ENCODE results near the gene ZNRF2. TPM values are rescaled to one million over a fixed set of nuclear protein-coding genes. Genes with fewer than 3 reads are reported as not detected.

Gene ZNRF2
- total and polyA plus RNA-seq, 2 donors from 2014 or later, result 16.2 to 32.2 TPM

GRCh38 chr7:30247541-30248401, 36.6 kb upstream of the ZNRF2 start:
- Histone ChIP-seq H3K9ac (ENCODE audit: low read length in 3 of 3) (no peak overlapping the region), H3K4me1 (ENCODE audit: control insufficient read depth in 2 of 3, insufficient read depth in 2 of 3, low read depth in 1 of 3, low read length in 3 of 3) (peaks cover 6 to 28% (median 13%) of the 10 kb centered on the region in 3 donors), H3K36me3 (ENCODE audit: control insufficient read depth in 2 of 3, insufficient read depth in 3 of 3, low read length in 3 of 3) (no peaks in the 10 kb centered on the region), H3K9me3 (ENCODE audit: control insufficient read depth in 2 of 3, insufficient read depth in 1 of 3, low read length in 3 of 3) (no peaks in the 10 kb centered on the region), H3K27me3 (ENCODE audit: control insufficient read depth, insufficient read depth, low read length) (no peaks in the 10 kb centered on the region), H3K27ac (ENCODE audit: low read depth in 2 of 2, low read length in 2 of 2) (no peak overlapping the region), H3K4me3 (ENCODE audit: low read length in 3 of 3) (peak overlapping the region in 1 of 3 donors; percentile 14)
- FAIRE-seq, result no peak
- TF ChIP-seq, protein P1, sequence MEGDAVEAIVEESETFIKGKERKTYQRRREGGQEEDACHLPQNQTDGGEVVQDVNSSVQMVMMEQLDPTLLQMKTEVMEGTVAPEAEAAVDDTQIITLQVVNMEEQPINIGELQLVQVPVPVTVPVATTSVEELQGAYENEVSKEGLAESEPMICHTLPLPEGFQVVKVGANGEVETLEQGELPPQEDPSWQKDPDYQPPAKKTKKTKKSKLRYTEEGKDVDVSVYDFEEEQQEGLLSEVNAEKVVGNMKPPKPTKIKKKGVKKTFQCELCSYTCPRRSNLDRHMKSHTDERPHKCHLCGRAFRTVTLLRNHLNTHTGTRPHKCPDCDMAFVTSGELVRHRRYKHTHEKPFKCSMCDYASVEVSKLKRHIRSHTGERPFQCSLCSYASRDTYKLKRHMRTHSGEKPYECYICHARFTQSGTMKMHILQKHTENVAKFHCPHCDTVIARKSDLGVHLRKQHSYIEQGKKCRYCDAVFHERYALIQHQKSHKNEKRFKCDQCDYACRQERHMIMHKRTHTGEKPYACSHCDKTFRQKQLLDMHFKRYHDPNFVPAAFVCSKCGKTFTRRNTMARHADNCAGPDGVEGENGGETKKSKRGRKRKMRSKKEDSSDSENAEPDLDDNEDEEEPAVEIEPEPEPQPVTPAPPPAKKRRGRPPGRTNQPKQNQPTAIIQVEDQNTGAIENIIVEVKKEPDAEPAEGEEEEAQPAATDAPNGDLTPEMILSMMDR (IDR thresholded peaks at IDR 0.05; ENCODE audit: borderline replicate concordance, extremely low read depth, insufficient read depth), result no peak
- DNase-seq, result peak in 3 of 5 donors; percentile 30 to 83 (median 66)
- intact Hi-C loops (cut with DNase I), result no loop called here

DNA sequence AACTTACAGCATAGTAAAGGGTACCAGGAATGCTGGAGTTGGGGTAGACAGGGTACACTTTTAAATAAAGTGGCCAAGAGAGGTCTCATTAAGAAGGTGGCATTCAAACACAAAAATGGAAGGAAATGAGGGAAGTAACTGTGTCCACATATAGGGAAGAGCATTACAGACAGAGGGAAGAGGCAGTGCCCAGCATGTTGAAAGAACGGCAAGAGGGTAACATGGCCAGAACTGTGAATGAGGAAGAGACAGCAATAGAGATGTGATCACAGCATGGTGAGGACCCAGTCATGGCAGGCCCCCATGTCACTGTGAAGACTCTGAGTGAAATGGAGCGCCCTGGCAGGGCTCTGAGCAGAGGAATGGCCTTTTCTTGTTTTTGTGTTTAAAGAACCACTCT, 35.1 kb upstream of the ZNRF2 start:
- Histone ChIP-seq H3K4me1 (ENCODE audit: control insufficient read depth in 2 of 3, insufficient read depth in 2 of 3, low read depth in 1 of 3, low read length in 3 of 3) (peaks cover 6 to 41% (median 24%) of the 10 kb centered on the region in 3 donors), H3K4me3 (ENCODE audit: low read length in 3 of 3) (no peak overlapping the region), H3K27me3 (ENCODE audit: control insufficient read depth, insufficient read depth, low read length) (no peaks in the 10 kb centered on the region), H3K9me3 (ENCODE audit: control insufficient read depth in 2 of 3, insufficient read depth in 1 of 3, low read length in 3 of 3) (no peaks in the 10 kb centered on the region), H3K36me3 (ENCODE audit: control insufficient read depth in 2 of 3, insufficient read depth in 3 of 3, low read length in 3 of 3) (no peaks in the 10 kb centered on the region), H3K27ac (ENCODE audit: low read depth in 2 of 2, low read length in 2 of 2) (no peak overlapping the region), H3K9ac (ENCODE audit: low read length in 3 of 3) (no peak overlapping the region)
- FAIRE-seq (no peak), DNase-seq (no peak)
- TF ChIP-seq, protein P1 (IDR thresholded peaks at IDR 0.05; ENCODE audit: borderline replicate concordance, extremely low read depth, insufficient read depth), result no peak
- intact Hi-C loops (cut with DNase I), result no loop called here

GRCh38 chr7:30249986-30250774, 34.2 kb upstream of the ZNRF2 start:
- Histone ChIP-seq H3K9ac (ENCODE audit: low read length in 3 of 3) (no peak overlapping the region), H3K27ac (ENCODE audit: low read depth in 2 of 2, low read length in 2 of 2) (no peak overlapping the region), H3K27me3 (ENCODE audit: control insufficient read depth, insufficient read depth, low read length) (no peaks in the 10 kb centered on the region), H3K4me1 (ENCODE audit: control insufficient read depth in 2 of 3, insufficient read depth in 2 of 3, low read depth in 1 of 3, low read length in 3 of 3) (peaks cover 6 to 46% (median 28%) of the 10 kb centered on the region in 3 donors), H3K9me3 (ENCODE audit: control insufficient read depth in 2 of 3, insufficient read depth in 1 of 3, low read length in 3 of 3) (no peaks in the 10 kb centered on the region), H3K36me3 (ENCODE audit: control insufficient read depth in 2 of 3, insufficient read depth in 3 of 3, low read length in 3 of 3) (no peaks in the 10 kb centered on the region), H3K4me3 (ENCODE audit: low read length in 3 of 3) (no peak overlapping the region)
- TF ChIP-seq, protein P1 (IDR thresholded peaks at IDR 0.05; ENCODE audit: borderline replicate concordance, extremely low read depth, insufficient read depth), result no peak
- FAIRE-seq (no peak), DNase-seq (no peak)
- intact Hi-C loops (cut with DNase I), result no loop called here

Measured in kidney (tissue), 14 donors.